ENCODE results near the gene CACNG4. TPM values are rescaled to one million over a fixed set of nuclear protein-coding genes. Genes with fewer than 3 reads are reported as not detected.

CACNG4 gene
- total RNA-seq, 1 experiment from 2014 or later, result 2.4 TPM

GRCh38 chr17:66985338-66986237 lies 21.1 kb downstream of the CACNG4 start:
- DNase-seq (ENCODE audit: low spot score), result no peak

- no peak for DNase-seq (ENCODE audit: low spot score)
These were observed 22.2 kb downstream of the CACNG4 start for GRCh38 chr17:66986659-66987058.

- no peak for DNase-seq (ENCODE audit: low spot score)
These were observed 22.6 kb downstream of the CACNG4 start for GRCh38 chr17:66987059-66987616.

- DNase-seq (ENCODE audit: low spot score), result no peak
These were observed 23.7 kb downstream of the CACNG4 start for GRCh38 chr17:66988069-66988798.

- no peak for DNase-seq (ENCODE audit: low spot score)
These were observed 24.6 kb downstream of the CACNG4 start for GRCh38 chr17:66989076-66989475.

DNA sequence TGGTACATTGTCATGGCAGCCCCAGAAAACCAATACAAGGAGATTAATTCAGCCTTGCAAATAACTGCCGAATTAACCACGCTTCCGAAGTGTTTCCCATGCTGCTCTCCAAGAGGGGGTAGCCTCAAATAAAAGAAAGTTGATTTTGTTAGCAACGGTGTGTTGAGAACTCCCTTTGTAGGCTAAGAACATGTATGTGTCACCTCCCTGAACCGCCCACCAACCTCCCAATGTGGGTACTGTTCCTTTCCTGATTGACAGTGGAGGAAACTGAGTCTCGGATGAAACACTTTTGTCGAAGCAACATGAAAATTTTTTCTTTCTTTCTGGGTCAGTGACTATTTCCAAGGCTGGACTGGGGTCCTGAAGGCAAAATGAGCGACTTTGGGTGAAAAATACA lies 25.1 kb downstream of the CACNG4 start:
- no peak for DNase-seq (ENCODE audit: low spot score)

DNA sequence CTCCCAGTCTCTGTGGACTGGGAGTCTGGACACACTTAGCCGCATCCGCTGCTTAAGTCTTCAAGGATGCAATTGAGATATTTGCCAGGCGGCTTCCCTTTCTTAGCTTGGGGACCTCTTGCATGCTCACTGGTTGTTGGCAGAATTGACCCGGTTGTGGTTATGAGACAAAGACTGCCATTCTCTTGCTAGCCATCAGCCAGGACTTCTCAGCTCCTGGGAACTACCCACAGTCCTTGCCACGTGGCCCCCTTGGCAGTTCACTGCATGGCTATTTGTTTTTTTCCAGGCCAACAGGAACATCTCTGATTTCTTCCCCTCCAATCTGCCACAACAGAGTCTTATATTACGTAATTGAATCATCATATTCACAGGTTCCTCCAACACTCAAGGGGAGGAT lies 25.5 kb downstream of the CACNG4 start:
- no peak for DNase-seq (ENCODE audit: low spot score)

DNA sequence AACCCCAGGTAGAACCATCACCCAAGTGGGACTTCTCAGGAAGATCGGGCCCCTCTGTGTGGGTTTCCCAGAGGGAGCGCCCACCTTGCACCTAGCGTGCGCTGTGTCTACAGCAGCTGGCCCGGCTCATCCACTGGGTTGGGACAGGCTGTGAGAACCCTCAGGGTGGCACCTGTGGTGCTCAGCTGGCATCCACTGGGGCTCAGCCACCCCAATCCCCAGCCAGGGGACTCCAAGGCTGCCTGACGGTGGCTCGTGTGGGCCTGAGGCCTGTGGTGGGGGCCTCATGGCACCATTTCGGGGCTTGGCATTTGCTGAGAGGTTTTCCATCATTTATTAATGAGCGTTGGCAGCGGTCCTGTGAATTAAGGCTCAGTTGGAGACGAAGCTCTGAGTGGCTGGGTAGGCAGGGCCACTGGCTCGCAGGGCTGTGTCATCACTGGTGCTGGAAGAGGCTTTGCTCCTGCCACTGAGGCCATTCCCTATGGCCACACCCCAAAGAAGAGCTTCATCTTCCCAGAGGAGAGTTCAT lies 28.5 kb downstream of the CACNG4 start:
- no peak for DNase-seq (ENCODE audit: low spot score)

DNA sequence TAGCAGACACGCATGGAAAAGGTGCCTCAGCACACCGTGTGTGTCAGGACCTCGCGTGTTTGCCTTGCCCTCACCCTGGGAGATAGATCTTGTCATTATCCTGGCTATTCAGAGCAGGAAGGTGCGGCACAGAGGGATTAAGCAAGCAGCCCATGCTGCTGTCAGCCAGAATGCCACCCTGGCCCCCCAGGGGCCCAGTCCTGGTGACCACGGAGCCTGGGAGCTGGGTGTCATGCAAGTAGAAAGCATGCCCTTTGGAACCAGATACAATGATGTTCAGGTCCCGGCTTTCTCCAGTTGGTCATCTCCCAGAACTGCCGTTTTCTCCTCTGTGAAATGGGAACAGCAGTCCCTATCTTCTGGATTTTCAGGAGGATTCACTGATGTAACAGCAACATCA lies 29.9 kb downstream of the CACNG4 start:
- no peak for DNase-seq (ENCODE audit: low spot score)

GRCh38 chr17:66994930-66995535 lies 30.5 kb downstream of the CACNG4 start:
- no peak for DNase-seq (ENCODE audit: low spot score)

GRCh38 chr17:66995944-66996343 lies 31.4 kb downstream of the CACNG4 start:
- no peak for DNase-seq (ENCODE audit: low spot score)

GRCh38 chr17:66996926-66997325 lies 32.4 kb downstream of the CACNG4 start:
- no peak for DNase-seq (ENCODE audit: low spot score)

DNA sequence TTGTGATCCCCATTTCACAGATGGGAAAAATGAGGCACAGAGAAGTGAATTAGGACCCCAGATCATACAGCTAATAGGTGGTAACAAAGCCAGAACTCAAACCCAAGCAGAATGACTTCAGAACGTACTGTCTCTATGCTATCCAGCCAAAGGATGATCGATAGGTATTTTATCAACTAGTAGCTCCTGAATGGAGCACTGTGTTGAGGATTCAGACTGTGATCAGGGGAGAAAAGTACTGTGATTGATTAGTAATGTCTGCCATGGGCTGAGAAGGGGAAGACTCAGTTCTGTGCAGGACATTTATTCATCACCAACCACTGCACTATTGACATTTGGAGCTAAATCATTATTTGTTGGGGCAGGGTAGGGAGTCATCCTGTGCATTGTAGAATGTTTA lies 38.7 kb downstream of the CACNG4 start:
- DNase-seq (ENCODE audit: low spot score), result no peak

- DNase-seq (ENCODE audit: low spot score), result no peak
These were observed 39.7 kb downstream of the CACNG4 start for GRCh38 chr17:67004181-67004580.

DNA sequence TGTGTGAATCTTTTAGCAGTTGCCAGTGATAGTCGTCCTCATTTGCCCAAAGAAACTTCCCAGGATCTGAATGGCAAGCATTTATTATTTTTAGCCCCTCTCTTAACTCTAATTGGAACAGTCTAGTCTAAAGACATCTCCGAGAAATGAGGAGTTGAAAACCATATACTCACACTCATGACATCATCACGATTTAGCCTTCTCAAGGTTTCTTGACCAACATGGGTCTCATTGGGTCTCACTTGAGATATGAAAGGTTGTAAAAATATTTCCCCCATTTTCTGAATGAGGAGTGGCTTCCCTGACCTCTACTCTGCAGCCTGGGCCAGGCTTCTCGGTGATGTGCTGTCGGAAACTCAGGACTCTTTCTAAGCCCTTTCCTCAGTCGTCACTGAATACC lies 42.8 kb downstream of the CACNG4 start:
- DNase-seq (ENCODE audit: low spot score), result no peak

- no peak for DNase-seq (ENCODE audit: low spot score)
These were observed 43.6 kb downstream of the CACNG4 start for GRCh38 chr17:67008101-67008500.

DNA sequence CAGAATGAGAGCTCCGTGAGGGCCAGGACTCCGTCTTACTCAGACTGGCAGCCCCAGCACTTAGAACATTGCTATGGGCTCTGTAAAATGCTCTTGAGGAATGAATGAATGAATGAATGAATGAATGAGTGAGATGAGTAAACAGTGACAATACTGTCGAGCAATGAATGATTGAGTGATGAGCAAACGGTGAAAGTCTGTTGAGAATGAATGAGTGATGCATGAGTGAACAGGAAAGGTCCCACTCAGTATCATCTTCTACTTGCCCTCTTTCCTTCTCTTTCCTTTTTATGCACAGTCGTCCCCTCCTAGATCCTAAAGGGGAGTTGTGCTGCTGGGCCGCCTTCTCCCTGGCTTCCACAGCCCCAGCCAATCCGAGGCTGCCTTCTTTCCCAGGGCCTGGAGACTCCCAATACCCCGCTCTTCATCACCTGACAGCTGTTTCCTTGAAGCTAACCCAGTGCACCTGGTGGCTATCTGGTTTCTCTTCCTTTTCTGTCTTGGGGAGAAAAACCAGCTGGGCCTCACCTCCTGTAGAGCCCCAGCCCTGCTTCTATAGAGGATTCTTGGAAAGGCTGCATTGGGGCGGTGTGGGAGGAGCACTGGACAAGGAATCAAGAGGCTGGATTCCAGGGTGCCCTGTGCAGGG lies 47.1 kb downstream of the CACNG4 start:
- DNase-seq (ENCODE audit: low spot score), result no peak

GRCh38 chr17:67013891-67014290 lies 49.4 kb downstream of the CACNG4 start:
- no peak for DNase-seq (ENCODE audit: low spot score)

GRCh38 chr17:67015001-67015400 lies 50.5 kb downstream of the CACNG4 start:
- no peak for DNase-seq (ENCODE audit: low spot score)

DNA sequence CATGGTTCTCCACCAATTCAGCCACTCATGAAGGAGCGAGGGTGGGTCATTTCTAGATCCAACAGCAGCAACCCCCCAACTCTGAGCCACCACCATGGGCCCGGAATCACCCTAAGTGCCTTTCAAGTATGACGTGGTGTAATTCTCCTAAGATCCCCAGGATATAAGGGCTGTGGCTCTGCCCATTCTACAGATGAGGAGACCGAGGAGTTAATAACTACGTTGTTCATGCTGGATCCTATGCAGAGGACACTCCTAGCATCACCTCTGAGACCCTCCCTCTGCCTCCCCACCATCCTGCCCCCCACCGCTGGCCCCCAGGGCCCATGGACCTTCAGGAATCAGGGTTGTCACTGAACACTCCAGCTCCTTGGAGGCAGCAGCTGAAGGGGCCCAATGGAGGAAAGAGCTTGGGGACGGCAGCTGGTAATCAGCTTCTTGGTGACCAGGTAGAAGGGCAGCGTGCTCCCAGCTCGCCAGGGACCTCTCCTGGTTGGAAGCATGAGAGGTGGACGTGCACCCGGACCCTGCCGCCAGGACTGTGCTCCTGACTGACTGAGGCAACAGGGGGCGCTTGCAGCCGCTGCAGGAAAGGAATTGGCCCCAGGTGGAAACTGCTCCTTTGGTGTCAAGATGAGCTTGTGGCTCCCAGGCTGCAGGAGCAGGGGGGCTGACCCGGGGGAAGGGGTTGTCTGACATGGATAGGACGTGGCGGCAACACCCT lies 51.7 kb downstream of the CACNG4 start:
- DNase-seq (ENCODE audit: low spot score), result no peak

GRCh38 chr17:67017910-67018309 lies 53.4 kb downstream of the CACNG4 start:
- DNase-seq (ENCODE audit: low spot score), result no peak

Measured in H4 (cell line).